ENCODE data around the gene TECTA.

Gene TECTA

DNA sequence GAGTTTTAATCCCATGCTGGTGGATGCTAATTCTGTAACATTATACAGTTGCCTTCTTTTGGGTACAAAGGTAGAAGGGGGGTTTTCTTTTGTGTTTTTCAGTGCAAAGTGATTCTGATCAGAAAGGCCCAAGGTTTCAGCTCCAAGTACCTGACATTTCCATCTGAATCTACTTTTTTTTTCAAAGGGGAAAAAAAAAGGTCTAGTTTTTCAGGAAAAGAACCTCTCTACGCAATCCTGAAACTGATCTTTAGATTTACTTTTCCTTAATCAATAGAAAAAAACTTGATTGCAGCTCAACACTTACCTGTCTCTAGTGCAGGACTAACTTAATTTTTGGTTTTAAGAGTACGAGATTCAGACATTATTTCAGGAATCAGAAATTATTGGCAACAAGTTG lies at the start of gene TECTA:
TSS of gene TECTA (plus strand) at position 301 of the 400 bp plus-strand sequence. CDS start 1,423 bp downstream, outside the sequence.
- FAIRE-seq = no peak
- DNase-seq (ENCODE audit: insufficient read length, low spot score) = no peak
- no peak for TF ChIP-seq CTCF (IDR thresholded peaks at IDR 0.05; ENCODE audit: insufficient read depth, missing control alignments)

DNA sequence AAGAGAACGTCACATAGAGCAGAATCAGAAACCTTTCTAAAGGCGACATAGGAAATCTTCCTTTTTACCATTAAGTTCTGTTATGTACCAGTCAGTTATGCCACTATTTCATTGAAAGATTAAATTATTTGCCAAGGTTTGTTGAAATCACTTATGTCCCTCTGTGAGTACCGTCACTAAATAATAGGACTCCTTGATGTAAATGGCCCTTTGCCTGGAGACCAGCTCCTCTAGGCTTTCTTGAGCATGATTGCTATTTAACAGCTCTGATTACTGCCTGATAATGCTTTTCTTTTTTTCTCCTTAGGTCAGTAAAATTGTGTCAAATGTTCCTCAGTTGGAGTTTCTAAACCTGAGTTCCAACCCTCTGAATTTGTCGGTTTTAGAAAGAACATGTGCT lies 47.8 kb upstream of the TECTA start:
- DNase-seq (ENCODE audit: insufficient read length, low spot score) (no peak), FAIRE-seq (no peak)
- no peak for TF ChIP-seq CTCF (IDR thresholded peaks at IDR 0.05; ENCODE audit: insufficient read depth, missing control alignments)

- no peak for FAIRE-seq
- DNase-seq (ENCODE audit: insufficient read length, low spot score) = no peak
- TF ChIP-seq CTCF (IDR thresholded peaks at IDR 0.05; ENCODE audit: insufficient read depth, missing control alignments) = no peak
Observed at GRCh38 chr11:121054266-121054665, 46.8 kb upstream of the TECTA start.

GRCh38 chr11:121055076-121055475 lies 46.0 kb upstream of the TECTA start:
- no peak for TF ChIP-seq CTCF (IDR thresholded peaks at IDR 0.05; ENCODE audit: insufficient read depth, missing control alignments)
- FAIRE-seq (no peak), DNase-seq (ENCODE audit: insufficient read length, low spot score) (no peak)

DNA sequence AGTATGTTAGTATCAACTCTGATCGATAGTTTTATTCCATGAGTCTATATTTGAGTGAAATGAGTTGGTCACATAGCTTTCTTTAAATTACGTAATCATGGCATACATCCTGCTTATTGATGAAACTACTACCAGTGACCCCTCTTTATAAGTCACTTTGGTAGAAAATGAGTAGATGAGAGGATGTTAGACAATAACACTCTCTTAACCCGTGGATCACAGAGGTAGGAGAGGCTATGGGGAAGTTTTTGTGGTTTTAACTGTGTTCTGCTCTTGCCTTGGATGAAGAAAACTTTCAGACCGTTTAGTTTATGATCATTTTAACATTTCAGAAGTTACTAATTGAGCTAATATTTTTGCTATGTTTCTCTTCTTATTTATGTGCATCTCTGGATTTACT lies 43.1 kb upstream of the TECTA start:
- FAIRE-seq (no peak), DNase-seq (ENCODE audit: insufficient read length, low spot score) (no peak)
- no peak for TF ChIP-seq CTCF (IDR thresholded peaks at IDR 0.05; ENCODE audit: insufficient read depth, missing control alignments)

GRCh38 chr11:121058941-121059340 lies 42.1 kb upstream of the TECTA start:
- TF ChIP-seq CTCF (IDR thresholded peaks at IDR 0.05; ENCODE audit: insufficient read depth, missing control alignments) = no peak
- FAIRE-seq (no peak), DNase-seq (ENCODE audit: insufficient read length, low spot score) (no peak)

DNA sequence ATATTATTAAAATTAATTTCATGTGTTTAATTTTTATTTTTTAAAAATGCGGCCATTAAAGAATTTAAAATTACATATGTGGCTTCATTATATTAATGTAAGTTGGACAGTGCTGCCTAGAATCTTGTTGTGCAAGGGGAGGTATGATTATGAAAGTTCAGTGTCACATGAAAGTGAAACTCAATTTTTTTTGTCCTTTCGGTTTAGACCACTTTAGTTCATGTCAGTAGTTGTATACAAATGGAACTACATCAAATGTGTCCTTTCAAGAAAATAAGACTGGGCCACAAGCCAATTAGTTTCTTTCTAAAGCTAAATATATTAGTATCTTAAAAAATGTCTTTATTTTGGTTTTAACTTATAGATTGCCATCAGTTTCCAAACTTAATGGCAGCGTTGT lies 41.4 kb upstream of the TECTA start:
- FAIRE-seq (no peak), DNase-seq (ENCODE audit: insufficient read length, low spot score) (no peak)
- no peak for TF ChIP-seq CTCF (IDR thresholded peaks at IDR 0.05; ENCODE audit: insufficient read depth, missing control alignments)
